GM12874 (cell line): ENCODE results near the gene ATP10A.

Experiments
- TF ChIP-seq, protein P1 (sequence below): IDR thresholded peaks from 2 replicates; pipeline ENCODE4 v1.5.1; 2011; ENCODE audit warnings: low read depth, mild to moderate bottlenecking, control low read depth, low read length, moderate library complexity; ENCODE audit not compliant: insufficient read depth

The ATP10A gene

DNA sequence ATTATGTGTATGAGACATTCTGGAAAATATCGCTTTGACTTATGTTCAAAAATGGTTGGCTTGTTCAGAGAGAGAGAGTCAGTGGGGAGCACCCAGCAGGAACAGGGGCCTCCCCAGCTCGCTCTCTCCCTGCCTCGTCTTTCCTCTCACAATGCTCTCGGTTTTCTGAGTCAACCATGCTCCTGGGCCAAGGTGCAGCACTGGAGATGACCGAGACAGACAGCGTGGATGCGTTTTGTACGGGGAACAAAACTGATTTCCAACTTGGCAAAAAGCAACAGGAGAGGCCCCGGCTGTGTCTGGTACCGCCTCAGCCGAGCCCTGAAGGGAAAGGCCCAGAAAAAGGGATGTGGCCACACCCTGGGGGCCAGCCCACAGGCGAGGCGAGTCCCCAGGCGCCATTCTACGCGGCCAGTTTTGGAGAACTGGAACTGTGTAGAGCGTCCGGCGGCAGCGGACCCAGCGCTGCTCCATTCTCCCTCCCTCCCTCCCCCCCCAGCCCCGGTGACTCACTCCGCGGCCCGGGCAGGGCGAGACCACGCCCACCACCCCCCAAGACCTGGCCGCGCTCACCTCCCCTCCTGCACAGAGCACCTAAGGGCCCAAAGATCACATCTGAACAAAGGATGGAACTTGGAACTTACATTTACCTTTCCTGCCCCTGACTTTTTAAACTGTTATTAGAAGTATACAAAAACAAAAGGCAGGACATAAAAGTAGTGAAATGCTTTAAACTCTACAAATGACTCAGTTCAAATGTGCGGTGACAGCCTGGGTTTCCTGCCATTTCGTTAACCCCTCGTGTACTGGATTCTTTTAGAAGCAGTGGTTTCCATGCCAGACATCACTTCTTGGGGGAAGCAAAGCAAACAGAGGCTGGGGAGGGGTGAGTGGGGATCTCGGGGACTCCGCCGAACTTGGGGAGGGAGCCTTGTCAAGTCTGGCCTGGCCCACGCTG is 12.7 kb downstream of the ATP10A start:
- TF ChIP-seq, protein P1, sequence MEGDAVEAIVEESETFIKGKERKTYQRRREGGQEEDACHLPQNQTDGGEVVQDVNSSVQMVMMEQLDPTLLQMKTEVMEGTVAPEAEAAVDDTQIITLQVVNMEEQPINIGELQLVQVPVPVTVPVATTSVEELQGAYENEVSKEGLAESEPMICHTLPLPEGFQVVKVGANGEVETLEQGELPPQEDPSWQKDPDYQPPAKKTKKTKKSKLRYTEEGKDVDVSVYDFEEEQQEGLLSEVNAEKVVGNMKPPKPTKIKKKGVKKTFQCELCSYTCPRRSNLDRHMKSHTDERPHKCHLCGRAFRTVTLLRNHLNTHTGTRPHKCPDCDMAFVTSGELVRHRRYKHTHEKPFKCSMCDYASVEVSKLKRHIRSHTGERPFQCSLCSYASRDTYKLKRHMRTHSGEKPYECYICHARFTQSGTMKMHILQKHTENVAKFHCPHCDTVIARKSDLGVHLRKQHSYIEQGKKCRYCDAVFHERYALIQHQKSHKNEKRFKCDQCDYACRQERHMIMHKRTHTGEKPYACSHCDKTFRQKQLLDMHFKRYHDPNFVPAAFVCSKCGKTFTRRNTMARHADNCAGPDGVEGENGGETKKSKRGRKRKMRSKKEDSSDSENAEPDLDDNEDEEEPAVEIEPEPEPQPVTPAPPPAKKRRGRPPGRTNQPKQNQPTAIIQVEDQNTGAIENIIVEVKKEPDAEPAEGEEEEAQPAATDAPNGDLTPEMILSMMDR: no peak

DNA sequence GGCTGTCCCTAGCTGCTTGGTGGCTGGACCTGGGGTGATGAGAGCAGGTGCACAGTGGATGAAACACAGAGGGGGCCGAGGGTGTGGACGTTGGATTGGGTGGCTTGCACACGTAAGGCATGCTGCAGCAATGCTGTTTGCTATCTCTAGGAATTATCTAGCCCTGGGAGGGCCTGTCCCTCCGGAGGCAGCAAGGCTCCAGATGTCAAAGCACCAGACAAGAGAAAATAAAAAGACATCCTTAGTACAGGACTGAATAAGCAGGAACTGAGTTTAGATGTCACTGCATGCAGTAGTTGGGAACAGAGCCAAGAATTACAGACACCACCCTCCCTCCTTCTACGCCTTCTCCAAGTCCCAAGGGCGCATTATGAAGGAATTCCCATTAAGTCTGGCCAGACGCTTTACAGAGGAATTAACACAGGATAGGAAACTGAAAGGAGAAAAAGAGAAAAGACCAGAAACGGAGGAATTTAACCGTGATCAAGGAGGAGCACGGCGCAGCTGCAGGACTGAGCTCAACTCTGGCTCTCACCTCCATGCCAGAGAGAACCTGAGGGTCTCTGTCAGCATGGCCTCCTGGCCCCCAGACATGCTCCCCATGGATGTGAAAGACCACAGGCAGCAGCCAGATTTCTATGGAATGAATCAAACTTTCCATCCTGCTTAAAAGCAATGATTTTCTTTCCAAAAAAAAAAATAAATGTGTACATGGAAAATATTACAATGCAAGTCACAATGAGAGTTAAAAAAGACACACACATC is 13.8 kb downstream of the ATP10A start:
- TF ChIP-seq, protein P1: no peak

DNA sequence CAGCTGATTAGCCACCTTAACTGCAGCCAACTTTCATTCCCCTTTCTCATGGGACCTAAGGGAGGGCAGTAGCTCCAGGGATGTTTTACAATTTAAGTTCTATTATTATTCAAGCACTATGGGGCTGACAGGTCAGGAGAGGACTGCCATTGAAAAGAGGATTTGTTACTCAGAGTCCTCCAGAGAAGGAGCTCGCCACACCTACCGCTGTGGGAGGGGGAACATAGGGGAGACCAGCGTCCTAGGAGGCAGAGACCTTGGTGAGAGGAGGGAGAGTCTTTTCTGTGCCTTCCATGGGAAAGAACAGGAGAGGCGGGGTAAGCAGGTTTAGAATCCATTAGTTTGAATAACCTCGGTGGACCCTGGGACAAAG is 14.4 kb downstream of the ATP10A start:
- TF ChIP-seq, protein P1: no peak

DNA sequence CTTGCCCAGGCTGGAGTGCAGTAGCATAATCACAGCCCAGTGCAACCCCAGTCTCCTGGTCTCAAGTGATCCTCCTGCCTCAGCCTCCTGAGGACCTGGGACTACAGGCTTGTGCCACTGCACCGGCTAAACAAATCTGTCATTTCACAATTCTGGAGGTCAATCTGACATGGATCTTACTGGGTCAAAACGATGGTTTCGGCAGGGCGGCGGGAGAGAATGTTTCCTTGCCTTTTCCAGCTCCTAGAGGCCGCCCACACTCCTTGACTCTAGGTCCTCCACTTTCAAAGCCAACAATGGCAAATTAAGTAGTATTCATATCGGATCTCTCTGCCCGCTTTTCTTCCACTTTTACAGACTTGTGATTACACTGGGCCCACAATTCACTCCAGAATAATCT is 14.8 kb downstream of the ATP10A start:
- TF ChIP-seq, protein P1: no peak

DNA sequence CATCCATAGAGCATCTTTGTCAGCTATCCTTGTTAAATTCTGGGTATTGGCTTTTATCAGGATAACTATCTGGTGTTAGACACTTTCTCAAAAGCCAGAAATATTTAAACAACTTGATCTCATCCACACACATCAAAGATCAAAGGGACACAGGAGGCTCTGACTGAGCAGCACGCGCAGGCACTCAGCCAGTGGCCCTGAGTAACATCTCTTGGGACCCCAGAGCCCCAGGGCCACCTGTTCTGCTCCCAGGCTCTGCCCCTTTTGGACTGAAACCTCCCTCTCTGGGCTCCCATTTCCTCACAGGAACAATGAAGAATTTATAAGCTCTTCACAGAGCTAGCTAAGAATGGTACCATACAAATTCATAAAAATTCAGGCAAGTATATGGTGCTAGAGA is 16.1 kb downstream of the ATP10A start:
- TF ChIP-seq, protein P1: no peak

DNA sequence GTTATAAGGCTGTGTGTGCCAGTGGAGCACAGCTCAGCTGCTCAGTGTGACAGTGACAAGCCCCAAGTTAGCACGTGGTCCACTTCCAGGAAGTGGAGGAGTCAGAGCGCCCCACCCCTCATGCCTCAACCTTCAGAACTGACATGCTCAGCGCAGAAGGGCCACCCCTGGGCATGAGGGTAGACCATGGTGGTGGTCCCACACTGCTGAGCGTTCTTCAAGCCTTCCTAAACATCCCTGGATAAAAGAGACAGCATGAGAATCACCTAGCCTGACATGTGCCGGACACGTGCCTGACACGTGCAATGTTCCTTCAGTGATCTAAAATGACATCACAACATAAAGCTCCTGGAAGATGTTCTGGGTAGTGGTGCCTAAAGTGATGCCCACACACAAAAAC is 16.8 kb downstream of the ATP10A start:
- TF ChIP-seq, protein P1: no peak

DNA sequence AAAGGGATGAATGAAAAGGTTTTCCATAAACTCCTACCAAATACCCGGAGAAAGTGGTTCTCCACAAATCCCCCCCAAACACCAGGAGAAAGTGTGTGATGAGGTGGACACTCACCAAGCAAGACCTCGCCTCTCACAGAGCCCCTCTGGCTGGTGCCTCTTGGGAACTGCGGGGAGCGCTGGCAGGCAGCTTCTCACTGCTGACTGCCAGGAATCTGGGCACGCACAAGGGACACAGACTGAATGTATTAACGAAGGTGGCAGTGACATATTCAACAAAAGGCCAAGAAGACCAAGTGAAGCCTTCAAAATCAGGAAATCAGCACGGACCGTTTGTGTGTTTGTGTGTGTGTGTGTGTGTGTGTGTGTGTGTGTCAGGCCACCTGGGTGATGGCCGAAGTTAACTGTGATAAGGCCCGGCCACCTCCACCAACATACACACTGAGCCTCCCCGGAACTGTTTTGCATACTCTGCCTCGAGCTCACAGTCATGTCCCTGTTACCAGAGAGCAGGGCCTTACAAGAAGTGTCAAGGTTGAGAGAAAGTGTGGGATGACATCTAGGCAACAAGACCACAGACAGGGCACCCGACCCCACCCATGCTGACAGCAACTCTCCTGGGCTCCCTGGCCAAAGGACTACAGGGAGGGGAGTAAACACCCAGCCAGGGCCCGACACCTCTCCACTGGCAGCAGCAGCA is 18.0 kb downstream of the ATP10A start:
- TF ChIP-seq, protein P1: no peak
